Forelimb muscle (tissue), 1 donor: ENCODE measurements around the gene SYT9. TPM values are rescaled to one million over a fixed set of nuclear protein-coding genes. Genes with fewer than 3 reads are reported as not detected.

Source experiments
- DNase-seq: peaks from one replicate; pipeline ENCODE4 v3.0.0-alpha.2; 2013; ENCODE audit warnings: low read depth
- polyA plus RNA-seq: library from polyadenylated mRNA; unstranded; fragments of 120-200 nt; gene quantifications from one replicate; pipeline ENCODE4 v1.2.1, GENCODE V29; 2013; ENCODE audit not compliant: insufficient read length

Gene SYT9
- polyA plus RNA-seq, 1 donor, result 0.46 TPM

DNA sequence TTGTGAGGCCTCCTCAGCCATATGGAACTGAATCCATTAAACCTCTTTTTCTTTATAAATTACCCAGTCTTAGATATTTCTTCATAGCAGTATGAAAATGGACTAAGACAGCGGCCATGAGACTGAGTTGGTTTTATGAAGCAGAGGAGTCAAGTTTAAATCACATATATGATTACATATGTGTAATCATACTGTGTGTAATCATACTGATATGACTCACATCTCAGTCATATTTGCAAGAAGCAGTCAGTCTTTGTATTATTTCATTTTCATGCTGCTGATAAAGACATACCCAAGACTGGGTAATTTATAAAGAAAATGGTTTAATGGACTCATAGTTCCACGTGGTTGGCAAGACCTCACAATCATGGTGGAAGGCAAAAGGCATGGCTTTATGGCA is 89.8 kb downstream of the SYT9 start:
- no peak for DNase-seq

DNA sequence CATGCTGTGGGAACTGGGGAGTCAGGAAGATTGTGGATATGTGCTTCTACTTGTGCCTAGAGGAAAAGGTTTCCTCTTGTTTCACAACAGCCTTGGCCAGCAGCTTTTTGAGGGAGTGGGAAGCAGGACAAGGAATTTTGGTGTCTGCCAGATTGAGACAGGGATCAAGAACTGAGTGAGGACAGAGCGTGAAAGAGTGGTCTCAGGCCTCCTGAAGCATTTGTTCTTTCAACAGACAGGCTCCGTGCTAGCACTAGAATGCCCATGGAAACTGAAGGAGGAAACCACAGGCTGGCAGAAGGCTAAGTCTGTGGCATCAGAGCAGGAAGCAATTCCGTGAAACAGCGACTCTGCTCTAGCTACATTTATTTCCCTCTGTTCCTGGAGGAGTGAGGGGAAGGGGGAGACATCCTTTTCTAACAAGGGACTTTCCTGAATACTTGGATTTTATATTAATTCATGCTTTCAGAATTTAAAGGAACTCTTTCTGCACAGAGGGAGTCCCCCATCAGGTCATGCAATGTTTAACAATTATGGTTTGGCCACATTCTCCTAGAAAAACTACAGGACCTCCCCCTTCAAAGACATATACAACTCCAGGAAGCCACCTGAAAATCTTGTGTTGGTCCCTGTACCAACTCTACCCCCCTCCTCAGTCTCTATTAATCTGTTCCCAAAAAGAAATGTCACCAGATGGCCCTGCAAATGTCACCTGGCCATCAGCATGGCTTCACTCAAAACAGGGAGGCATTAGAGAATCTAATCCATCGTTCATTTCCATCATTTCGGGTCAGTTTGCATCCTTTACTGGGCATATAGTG is 96.1 kb downstream of the SYT9 start:
- DNase-seq, result no peak

DNA sequence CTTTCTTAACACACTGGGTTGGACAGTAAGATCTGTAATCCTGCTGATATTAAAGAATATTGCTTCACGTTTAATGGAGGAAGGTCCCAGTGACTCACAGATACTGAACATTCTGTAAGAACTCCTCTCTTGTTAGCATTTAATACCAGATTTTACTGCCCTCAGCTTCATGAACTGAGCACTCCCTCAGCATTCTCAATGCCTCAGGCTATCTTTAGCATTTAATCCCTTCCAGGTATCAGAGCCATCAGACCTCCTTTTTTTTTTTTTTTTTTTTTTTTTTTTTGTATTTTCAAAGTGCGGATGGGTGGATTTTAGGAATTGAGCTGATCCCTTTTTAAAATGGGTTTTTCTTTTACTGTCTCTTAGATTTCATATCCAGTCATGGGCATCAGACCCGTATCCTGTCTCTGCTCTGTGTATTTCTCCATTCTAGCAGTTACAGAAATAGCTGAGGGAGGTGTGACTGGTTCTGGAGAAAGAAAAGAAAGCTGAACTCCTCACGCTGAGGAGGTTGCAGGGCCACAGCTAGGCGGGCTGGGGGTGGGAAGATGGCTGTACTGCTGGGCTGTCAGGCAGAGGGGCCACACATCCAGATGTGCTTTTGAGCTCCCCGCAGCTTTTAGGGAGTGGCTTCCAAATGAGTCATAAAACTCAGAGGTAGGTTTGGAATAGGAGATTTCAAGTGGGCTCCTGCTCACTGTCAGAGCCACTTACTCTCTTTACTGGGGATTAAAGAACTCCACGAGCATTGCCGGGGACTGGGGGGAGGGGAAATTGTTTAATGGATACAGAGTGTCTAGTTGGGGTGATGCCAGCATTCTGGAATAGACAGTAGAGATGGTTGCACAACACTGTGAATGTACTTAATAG is 97.0 kb downstream of the SYT9 start:
- DNase-seq, result no peak

DNA sequence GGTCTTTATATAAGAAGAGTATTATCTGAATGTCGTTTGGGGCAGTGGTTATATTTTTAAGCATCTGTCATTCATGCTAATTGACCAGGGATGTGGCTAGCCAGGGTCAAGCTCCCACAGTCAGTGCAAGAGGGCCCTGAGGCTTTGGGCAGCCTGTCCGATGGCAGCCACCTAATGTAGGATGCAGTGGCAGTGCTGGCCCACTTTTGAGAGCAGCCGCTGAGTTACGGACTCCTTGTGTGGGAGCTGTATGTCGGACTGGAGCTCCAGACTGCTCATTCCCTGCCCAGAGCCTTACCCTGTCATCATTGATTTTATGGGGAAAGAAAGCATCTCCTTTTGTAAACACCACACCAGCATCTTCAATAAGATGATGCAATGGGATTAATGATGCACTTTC is 99.5 kb downstream of the SYT9 start:
- no peak for DNase-seq

DNA sequence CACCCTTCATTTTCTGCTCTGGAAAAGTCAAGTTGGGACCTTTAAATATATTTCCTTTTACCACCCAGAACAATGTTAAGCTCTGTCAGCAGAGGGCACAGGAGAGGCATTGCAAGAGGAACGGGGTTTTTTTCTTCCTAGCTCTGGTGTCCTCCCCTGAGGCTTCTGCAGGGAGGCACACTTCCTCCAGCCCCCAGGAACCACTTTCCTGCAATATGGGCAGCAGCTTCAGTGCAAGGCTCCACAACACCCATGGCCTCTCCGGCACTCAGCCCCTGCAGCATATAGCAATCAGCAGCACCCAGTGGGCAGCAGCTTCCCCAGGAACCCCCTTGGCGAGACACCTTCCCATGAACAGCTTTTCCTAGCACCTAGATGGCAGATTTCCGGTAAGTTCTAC is 101.4 kb downstream of the SYT9 start:
- DNase-seq, result no peak

DNA sequence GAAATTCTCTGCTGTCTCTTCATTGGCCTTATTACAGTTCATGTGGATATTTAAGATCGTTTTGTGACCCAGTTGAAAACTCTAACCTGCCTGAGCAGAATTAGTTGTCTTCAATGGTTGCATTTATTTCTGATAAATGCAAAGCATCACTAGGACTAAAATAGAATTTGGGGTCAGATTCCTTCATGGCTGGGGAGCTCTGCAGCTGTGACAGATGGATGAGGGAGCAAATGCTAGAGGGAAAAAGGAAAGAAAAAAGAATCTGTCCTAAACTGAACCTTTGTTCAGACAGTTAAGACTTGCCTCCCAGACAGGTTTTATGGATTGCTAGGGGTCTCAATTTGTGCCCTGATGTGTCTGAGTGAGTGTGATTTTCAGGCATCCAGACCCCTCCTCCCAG is 113.0 kb downstream of the SYT9 start:
- no peak for DNase-seq

DNA sequence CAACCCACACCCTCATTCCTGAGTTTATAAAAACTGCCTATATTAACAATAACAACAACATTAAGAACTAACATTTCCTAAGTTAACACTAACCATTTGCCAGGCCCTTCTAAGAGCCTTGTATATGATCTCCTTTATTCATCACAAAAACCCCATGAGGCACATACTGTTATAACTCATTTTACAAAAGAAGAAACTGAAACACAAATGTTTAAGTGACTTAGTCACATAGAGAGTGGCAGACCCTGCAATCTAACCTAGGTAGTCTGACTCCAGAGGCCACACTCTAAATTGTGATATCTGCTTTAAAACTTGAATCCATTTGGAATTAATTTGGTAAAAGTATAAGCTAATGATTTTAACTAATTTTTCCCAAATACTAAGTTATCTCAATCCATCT is 116.1 kb downstream of the SYT9 start:
- no peak for DNase-seq

DNA sequence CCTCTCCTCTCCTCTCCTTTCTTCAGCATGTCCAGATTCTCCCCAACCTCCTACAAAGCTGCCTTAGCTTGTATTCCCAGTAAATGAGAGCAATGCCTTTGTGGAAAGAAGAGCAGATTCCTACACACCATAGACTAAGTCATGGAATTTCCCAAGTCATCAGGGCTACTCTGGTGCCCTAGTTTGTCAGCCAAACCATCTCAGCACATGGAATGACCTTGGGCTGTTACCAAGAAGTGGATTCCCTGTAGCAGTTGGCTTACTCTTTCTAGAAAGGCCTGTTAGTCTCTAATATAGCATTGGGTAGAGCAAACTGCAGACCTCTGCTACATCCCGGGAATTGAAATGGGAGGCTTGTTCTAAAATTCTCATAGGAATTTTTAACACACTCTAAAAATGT is 124.7 kb downstream of the SYT9 start:
- no peak for DNase-seq

DNA sequence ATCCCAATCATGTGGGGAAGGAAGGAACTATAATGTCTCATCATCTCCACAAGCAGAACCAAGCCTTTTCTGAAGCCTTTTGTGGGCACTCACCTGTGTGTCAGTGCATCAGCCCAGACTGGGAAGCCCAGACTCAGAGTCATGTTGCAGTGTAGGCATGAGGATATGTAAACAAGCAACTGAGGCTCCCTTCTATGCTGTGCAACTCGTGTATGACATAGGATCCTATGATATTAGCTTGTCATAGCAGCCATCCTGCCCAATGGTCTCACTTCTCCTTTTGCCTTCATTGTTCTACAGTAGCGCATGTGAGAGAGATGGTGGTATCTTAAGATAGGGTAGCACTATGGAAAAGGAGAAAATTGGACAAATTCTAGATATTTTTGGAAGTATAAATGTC is 130.2 kb downstream of the SYT9 start:
- DNase-seq, result no peak

DNA sequence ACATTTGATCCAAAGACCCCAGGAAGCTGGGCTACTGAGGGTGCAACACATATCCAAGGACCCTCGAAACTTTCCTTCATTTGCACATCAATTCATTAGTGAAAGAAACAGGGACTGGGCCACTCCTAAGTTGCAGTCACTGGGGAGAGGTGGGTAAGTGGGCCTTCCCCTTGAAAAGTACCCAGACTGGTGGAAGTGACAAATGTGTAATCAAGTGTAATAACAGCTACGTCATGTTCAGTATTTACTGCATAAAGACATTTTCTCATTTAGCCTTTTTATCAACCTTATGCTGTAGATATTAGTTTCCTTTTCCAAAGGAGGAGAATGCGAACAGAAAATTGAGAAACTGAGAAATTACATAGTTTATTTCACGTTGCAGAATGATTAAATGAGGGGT is 131.7 kb downstream of the SYT9 start:
- DNase-seq, result no peak

DNA sequence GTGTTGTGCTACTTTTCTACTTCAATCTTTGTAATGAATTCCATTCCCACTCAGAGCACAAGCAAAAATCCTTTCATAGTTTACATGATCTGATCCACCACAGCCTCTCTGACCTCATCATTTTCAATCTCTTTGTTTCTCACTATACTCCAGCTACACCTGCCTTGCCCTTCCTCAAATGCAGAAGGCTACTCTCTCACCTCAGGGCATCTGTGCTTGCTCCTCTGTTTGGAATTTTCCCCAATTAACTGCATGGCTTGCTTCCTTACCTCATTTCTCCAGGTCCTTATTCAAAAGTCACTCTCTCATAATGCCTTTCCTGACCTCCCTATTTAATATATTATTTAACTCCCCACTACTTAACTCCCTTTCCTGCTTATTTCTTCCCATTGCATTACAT is 133.0 kb downstream of the SYT9 start:
- no peak for DNase-seq

DNA sequence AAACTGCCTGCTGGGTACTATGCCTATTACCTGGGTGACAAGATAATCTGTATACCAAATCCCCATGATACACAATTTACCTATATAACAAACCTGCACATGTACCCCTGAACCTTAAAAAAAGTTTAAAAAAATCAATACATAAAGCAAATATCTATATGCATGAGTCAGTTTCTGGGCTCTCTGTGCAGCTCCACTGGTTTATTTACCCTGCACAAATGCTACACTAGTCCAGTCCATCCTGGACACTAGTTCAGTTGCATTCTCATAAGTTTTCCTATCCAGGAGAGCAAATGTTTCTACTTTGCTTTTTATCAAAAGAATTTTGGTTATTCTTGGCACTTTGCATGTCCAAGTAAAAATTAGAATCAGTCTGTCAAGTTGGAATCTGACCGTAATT is 133.8 kb downstream of the SYT9 start:
- no peak for DNase-seq

DNA sequence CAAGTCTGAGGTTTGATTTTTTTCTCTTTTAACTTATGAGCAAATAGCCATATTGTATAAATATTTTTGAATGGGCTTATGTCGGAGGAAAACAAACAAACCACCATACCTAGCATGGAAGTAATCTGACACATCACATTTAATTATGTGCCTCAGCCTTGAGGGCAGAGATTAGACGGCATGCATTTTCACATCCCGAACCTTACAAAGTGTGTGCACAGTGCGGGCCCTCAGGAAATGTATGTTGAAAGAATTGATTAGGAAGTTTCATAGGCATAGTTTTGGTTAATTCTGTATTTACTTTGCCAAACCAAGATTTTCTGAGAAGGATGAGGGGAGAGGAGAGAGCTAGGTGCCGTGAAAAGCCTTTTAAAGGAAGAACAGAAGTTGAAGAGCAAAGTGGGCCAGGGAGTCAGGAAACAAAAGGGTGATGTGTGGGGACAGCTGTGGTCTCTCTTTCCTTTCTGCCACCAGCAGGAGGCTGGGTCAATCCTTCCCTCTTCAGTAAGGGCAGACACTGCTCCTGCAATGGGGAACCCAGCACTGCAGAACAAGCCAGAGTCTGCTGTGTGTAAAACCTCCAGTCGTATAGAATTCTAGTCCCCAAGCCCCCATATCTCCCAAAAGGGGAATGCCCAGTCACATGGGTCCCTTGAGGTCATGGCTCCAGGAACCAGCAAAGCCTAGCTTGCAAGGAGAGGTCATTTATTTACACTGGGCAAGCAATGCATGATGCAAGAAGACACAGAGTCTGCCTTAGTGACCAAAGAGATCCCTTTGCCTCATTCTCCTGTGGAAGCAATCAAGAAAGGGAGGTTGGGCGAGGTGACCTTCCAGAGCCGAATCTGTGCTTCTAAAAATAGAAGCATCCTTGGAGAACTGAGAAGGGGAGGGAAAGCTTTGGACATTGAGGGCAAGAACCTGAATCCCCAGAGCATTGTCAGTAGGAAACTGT is 162.5 kb downstream of the SYT9 start:
- DNase-seq, result no peak

DNA sequence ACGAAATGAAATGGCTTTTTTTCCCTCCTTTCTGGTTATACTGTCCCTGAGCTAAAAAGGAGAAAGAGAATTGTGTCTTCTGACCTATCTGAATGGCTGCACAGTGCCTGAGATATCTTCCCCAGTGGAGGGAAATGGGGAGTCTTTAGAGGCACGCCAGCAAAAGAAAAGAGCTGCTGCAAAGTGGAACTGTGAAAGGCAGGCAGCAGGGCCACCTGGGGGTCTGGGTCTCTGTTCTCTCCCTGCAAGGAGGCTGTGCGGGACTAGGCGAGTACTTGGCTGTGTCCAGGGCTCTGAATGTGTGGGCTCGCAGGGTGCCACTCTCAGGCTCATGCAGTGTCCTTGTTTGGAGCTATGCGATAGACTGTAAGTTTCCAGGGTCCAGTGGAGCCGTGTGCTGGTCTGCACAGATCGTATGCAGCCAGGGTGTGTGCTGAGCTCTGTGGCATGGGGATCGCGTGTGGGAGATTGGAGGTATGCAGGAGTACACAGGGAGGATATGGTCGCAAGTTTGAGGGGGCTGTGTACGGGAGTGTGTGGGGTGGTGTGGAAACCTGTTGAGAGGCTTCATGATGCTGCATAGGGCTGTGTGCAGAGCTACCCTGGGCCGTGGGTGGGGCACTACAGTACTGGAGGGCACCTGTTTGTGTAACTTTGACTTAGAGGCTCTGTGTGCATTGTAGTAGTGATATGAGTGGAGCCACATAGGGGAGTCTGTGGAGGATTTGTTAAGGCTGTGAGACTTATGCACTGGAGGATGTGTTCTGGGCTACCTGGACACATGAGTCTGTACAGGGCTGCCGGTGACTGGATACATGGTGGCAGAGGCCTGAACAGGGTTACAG is 163.5 kb downstream of the SYT9 start:
- DNase-seq, result no peak

DNA sequence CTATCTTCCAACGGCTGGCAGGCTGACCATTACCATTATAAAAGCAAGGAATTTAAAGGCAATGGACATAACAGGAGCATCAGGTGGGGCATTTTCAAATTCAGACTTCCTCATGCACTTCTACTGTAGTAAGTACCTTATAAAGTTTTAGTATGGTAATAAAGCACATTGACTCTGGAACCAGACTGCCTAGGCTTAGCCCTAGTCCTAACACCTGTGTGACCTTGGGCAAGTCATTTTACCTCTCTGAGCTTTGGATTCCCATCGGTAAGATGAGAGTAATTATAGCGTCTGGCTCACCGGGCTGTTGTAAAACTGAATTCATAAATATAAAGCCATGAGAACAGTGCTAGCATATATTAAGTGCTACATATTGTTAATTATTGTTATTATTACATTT is 164.4 kb downstream of the SYT9 start:
- no peak for DNase-seq

DNA sequence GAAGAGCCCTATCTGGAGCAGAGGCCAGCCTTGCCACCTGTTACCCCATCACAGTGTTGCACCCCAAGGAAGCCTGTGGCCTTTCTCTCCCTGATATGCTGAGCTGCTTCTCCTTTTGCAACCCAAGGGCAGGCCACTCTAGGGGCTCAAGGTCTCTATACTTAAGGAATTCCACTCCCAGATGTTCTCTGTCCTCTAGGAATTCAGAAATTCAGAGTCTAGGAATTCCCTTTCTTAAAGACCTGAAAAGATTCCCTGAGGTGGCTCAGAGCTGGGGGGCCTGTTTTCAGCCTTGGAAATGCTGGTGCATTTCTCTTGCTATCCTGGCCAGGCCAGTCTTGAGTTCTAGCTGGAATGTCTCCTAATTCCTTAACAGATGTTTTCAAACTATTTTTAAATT is 165.6 kb downstream of the SYT9 start:
- no peak for DNase-seq

DNA sequence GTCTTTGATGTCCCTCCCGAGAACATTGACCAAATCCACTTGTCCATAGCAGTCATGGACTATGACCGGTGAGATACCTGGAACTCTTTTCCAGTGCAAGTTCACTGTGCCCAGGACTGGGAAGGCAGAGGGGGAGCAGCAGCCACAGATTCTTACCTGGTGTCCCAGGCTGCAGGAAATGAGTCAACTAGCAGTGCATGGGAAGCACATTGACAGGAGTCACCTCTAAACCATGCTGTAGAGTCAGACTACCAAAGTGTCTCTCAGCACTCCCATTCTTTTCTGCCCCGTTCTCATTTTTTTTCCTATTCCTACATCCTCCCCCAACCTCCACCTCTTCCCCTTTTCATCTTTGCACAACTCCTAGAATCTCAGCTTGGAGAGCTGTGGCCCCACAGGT is 166.4 kb downstream of the SYT9 start:
- no peak for DNase-seq

DNA sequence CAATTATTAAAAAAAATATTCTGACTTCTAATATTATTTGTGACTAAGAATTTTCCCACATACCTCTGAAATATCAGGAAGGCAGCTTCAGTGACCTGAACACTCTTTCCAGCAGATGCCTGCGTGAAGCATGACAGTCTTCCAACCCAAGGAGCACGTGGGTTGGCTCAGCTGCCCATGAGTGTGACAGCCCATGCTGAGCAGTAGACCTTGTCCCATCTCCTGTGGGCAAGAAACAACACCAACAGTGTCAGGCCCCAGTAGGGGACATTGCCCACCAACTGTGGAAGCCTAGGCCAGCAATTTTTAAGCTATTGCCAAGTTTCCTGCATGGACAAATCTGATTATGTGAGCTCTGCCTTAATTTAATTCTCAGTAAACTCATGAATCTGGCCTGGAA is 167.2 kb downstream of the SYT9 start:
- no peak for DNase-seq

DNA sequence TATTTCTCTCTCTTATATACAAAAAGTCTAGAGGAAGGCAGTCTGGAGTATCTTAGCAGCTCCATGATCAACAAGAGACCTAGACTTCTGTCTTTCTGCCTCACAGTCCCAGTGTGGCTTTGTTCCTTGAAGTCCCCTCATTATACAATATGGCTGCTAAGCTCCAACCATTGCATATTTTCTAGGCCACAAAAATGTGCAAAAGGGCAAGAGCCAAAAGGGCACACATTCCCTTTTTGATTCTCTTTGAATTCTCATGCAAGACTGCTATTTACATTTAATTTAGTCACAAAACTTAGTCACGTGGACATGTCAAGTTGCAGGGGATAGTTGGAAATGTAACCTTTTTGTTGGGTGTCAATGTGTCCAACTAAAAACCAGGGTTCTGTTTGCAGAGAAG is 169.4 kb downstream of the SYT9 start:
- no peak for DNase-seq

DNA sequence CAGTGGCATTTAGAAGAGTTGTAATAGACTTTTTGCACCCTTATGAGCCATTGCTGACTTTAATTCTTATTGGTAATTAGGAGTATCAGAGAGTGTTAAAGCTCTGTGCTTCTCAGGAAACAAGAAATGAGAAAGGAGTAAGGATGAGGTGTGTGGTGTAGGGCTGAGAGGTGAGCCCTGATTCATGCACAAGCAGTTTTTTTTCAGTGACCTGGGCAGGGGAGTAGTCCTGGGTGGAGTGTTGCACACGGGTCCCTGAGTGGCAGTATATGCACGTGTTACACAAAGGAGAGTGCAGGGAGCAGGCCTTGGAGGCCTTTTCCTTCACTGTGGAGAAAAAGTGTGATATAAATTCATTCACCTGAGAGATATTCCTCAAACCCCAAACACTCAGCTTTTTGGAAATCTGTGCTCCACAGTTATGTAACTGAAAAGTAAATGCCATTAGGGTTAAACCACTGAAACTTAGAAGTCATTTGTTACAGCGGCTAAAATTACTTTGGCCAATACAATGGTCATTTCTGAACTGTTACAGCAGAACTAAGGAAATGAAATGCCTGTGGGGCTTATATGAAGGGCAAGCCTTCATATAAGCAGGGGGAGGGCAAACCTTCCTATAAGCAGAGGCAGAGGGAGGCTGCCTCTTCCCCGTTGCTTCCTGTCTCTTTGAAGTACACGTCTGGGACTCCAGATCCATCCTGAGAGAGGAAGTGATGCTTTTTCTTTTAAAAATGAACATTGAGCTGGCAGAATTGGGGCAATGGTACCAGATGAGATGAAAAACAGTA is 171.0 kb downstream of the SYT9 start:
- DNase-seq, result no peak
